GM12864 (cell line): ENCODE measurements around the gene EPS8.

Experiments
- DNase-seq: peaks from one replicate; pipeline ENCODE4 v3.0.0-alpha.2; 2011; ENCODE audit warnings: low read depth
- H3K4me3 ChIP-seq: 2 replicates; pipeline ENCODE4 v1.5.1; 2011; ENCODE audit warnings: mild to moderate bottlenecking, low read depth, low read length, control low read depth
- CTCF ChIP-seq: IDR thresholded peaks from 2 replicates; pipeline ENCODE4 v1.5.1; 2011; ENCODE audit warnings: low read depth, mild to moderate bottlenecking, moderate library complexity, low read length, control low read depth, inconsistent platforms; ENCODE audit errors: missing control alignments

Gene EPS8

GRCh38 chr12:15644700-15645099, 144.5 kb downstream of the EPS8 start:
- DNase-seq, result no peak
- no peak for TF ChIP-seq CTCF
- no peak overlapping the region for H3K4me3 ChIP-seq

DNA sequence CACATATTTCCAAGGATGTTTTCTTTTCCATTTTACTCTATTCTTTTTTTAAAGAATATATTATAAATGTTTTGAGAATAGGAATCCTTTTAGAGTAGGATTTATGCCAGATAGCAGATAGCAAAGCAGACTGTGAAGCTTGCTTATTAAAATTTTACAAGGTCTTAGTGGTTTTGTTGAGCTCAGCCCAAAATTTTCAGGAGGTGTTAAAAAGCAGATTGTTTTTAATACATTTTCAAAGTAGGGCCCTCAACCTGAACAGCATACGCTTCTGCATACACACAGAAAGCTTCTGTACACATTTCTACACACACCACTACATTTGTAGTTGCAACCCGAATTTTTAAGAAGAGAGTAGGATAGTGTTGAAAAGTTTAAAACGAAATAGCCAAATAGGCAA, 151.0 kb downstream of the EPS8 start:
- TF ChIP-seq CTCF, result no peak
- H3K4me3 ChIP-seq, result no peak overlapping the region
- DNase-seq, result no peak

- no peak for DNase-seq
- TF ChIP-seq CTCF, result no peak
- H3K4me3 ChIP-seq, result no peak overlapping the region
Observed at GRCh38 chr12:15636060-15636890, 152.9 kb downstream of the EPS8 start.

GRCh38 chr12:15634010-15634683, 155.0 kb downstream of the EPS8 start:
- TF ChIP-seq CTCF, result no peak
- DNase-seq, result no peak
- no peak overlapping the region for H3K4me3 ChIP-seq

- TF ChIP-seq CTCF, result no peak
Observed at GRCh38 chr12:15633201-15633600, 156.0 kb downstream of the EPS8 start.

DNA sequence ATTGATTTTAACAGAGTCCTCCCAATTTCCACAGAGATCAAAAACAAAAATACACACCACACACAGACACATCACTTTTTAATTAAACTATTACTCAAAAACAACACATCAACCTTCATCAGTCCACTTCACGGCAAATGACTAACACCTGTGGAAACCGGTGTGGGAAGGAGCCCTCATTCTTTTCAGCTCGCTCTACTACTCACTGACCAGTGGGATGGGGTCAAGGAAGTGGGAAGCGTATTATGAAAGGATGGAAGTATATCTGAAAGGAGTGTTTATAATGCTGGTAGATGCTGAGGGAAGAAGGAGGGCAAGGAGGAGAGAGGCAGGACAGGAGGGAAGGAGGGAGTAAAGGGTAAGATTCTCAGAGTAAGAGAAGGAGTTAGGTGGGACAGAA, 156.5 kb downstream of the EPS8 start:
- TF ChIP-seq CTCF, result no peak
- DNase-seq, result no peak
- no peak overlapping the region for H3K4me3 ChIP-seq

More at GRCh38 chr12:15633201-15633600, 156.0 kb downstream of the EPS8 start:
- H3K4me3 ChIP-seq, result no peak overlapping the region
- DNase-seq, result no peak
